Measurements from ENCODE around the gene PCDHB11.
"Not testable (repeated sequence)": the region's sequence is repeated elsewhere in the genome, so short reads cannot be mapped to it uniquely, and the experiment has no call there.

Gene PCDHB11

GRCh38 chr5:141241496-141241895, 42.1 kb downstream of the PCDHB11 start:
- DNase-seq (ENCODE audit: low read depth): no peak

DNA sequence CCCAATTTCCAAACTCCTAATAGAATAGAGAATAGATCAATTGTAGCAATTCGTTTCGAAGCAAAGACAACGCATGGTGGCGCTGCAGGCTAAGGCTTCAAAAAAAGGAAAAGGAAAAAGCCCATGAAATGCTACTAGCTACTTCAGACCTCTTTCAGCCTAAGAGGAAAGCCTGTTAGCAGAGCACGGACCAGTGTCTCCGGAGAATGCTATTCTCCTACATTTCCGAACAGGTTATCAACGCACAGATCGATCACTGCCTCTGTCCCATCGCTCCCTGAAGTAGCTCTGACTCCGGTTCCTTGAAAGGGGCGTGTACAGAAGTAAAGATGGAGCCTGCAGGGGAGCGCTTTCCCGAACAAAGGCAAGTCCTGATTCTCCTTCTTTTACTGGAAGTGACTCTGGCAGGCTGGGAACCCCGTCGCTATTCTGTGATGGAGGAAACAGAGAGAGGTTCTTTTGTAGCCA, 45.9 kb downstream of the PCDHB11 start, which contains the start of gene PCDHB15:
PCDHB15 (plus strand) TSS at position 146 of the 468 bp plus-strand sequence; CDS start at position 330, 184 bp downstream.
- DNase-seq (ENCODE audit: low read depth): no peak

- not testable (repeated sequence) for DNase-seq (ENCODE audit: low read depth)
Observed at GRCh38 chr5:141246971-141247370, 47.5 kb downstream of the PCDHB11 start.

- not testable (repeated sequence) for DNase-seq (ENCODE audit: low read depth)
Observed at GRCh38 chr5:141247434-141247833, 48.0 kb downstream of the PCDHB11 start.

DNA sequence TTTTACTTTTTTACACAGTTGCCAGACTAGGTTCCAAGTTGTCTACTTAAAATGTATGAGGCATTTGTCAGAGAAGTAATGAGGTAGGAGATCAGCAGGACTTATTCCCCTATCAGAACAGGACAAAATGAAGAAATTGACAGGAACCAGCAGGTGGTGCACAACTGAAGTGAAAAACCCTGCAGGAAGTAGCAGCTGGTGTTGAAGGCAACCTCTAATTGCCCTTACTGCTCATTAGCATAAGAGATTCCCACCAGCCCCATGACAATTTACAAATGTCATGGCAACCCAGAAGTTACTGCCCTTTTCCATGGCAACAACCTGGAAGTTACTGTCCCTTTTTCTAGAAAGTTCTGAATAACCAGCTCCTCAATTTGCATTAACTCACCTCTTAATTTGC, 51.1 kb downstream of the PCDHB11 start:
- no peak for DNase-seq (ENCODE audit: low read depth)
